AG08396 (cell line): Measurements from ENCODE around the gene ISCA2.

Experiments
- DNase-seq: peaks from one replicate; pipeline ENCODE4 v3.0.0; 2012; ENCODE audit warnings: low spot score, mixed read lengths

Gene ISCA2

GRCh38 chr14:74508844-74509428, 15.4 kb downstream of the ISCA2 start:
- DNase-seq, result no peak

DNA sequence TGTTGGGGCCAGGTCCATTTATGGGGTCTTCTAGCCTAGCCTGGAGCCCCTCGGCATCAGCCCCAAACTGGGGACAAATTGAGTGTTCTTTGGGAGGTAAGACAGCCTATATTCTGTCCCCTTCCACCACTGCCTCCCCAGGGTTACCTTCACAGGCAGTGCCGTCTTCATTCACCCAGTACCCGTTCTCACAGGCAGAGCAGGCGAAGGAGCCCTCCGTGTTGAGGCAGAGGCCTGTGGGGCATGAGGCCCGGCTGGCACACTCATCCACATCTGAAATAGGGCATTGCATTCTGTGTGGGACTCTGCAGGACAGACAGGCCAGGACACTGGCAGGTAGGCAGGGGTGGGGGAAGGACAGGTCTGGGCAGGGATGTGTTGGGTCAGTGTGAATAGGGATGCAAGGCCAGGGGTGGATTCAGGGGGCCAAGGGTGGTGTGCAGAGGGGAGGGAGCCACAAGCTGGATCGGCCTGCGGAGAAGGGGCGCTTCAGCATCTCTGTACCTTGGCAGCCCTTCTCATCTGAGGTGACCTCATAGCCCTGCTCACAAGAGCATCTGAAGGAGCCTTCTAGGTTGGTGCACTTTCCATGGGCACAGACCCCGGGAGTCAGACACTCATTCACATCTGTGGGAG, 16.1 kb downstream of the ISCA2 start:
- no peak for DNase-seq

DNA sequence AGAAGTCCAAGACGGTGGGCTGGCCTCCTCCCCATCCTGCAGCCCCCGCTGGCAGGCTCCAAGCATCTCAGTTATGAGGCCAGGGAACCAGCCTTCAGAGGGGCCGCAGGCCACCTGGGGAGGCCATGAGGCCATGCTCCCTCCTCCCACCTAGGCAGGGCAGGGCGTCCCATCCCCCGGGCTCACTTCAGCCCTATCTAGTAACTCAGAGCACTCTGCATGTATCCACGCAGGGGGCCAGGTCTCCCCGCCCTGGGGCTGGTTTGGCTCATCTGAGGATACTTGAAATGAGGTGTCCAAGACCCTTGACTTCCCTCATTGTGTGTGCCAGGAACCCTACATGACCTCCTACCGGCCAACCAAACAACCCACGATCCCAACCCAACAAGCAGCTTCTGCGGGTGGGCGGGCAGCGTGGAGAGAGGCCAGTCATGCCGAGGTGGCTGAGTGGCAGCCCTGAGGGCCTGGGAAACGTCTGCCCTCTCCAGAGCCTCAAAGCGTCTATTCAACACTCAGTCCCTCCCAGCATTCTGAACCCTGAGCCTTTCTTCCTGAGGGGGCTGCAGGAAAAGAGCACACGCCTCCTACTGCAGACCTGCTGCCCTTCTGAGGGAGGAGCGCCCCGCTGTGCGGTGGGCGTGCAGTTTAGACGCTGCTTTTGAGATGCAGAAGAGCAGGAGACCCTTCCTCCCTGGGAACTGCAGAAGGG, 16.8 kb downstream of the ISCA2 start:
- DNase-seq, result no peak

GRCh38 chr14:74510959-74511409, 17.4 kb downstream of the ISCA2 start:
- peak; percentile 66 for DNase-seq

DNA sequence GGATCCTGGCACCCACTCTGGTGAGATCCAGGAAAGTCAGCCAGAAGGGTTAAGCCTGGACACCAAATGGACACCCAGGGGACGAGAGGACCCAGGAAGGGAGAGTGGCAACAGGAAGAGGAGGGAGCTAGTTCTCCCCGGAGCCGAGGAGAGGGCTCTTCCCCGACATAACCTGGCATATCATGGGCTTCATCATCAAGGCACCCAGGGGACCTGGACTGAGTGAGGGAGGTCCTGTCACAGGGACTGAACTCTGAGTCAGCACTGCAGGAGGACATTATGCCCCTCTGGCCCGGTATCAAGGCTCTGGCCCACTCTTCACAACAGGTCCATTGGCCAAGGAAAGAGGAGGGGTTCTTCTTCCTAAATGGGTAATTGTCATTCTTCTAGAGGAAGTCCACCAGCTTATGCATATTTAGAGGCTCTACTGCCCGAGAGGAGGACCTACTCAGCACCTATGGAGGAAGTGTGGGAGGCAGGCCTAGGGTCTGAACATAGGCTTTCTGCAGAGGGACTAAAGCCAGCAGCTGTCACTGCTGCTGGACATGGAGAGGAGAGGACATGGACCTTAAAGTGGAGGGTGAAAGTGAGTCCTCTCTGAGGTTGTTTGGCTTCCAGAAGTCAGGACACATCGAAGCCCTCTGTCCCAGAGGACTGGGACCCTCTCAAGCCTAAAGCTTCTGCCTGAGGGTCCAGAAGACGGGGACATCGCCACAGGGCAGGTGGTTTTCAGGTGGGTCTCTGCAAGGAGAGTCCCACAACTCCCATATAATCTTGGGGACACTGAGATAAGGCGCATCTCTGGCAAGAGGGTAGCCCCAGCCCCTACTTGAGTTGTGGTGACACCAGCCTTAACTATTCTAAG, 18.6 kb downstream of the ISCA2 start:
- no peak for DNase-seq

DNA sequence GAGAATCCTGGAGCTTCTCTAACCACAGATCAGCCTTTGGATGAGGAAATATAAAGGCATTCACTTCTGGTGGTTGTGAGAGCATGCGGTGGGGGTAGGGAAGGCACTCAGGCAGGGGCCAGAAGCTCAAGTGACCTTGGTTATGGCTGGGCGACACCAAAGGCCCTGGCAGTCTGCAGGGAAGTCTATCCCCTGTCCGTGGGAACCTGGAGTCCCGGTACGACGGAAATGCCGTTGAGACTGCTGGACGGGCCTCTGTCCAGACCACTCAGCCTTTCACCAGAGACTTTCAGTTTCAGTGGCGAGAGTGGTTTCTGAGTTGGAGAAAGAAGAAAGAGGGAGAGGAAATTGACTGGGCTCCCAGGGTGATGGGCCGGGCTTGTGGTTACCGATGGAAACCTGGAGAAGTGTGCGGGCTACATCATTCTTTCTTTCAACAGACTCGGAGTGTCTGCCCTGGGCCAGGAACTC, 20.9 kb downstream of the ISCA2 start:
- peak; percentile 67 for DNase-seq

GRCh38 chr14:74515891-74516412, 22.4 kb downstream of the ISCA2 start:
- no peak for DNase-seq

- peak; percentile 67 for DNase-seq
These were observed 23.0 kb downstream of the ISCA2 start for GRCh38 chr14:74516451-74517160.

- DNase-seq, result no peak
These were observed 24.2 kb downstream of the ISCA2 start for GRCh38 chr14:74517731-74518130.

- DNase-seq, result no peak
These were observed 24.7 kb downstream of the ISCA2 start for GRCh38 chr14:74518221-74518620.

DNA sequence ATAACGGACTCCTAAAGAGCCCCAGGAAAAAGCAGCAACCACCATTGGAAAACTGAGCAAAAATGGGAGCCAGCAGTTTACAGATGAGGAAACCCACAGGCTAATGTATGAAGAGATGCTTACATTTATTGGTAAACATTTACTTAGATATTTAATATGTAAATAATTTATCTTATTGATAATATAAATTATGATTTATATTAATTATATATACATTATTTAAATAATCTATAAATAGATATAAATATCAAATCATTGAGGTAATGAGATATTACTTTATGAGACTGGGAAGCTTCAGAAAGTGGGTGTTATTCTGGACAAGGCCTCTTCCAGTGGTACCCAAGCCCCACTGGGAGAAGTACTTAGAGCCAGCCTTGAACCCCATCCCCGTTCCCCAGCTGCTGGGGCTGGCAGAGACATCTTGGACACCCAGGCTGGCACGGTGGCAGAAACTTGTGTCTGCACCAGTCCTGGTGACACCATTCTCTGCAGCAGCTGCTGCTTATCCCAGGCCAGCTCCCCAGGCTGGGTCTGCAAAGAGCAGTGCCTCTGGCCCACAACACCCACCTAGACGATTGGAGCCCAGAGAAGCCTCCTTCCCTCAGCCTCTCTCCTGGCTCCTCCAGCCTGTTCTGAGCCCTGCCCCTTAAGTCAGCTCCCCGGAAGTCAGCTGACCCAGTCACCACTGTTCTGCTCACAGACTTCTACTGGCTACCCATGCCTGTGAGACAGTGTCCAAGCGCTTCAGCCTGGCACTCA, 25.9 kb downstream of the ISCA2 start:
- peak; percentile 24 for DNase-seq

GRCh38 chr14:74521756-74522155, 28.2 kb downstream of the ISCA2 start:
- DNase-seq, result no peak

DNA sequence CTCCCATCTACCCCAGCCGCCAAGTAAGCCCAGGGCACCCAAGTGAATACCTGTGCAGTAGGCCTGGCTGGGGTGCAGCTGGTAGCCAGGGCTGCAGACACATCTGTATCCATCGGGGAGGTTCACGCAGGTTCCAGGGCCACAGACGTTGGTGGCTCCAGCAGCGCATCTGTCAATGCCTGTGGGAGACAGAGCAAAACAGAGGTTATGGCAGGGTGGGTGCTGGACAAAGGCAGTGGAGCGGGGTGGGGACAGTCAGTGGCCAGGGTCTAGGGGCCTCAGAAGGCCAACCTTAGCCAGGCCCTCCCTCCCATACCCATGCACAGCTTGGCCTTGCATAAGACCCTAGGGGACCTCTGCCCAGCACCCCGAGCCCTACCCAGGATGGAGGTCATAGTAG, 29.2 kb downstream of the ISCA2 start:
- DNase-seq, result no peak

GRCh38 chr14:74524076-74524811, 30.7 kb downstream of the ISCA2 start:
- peak; percentile 62 for DNase-seq

DNA sequence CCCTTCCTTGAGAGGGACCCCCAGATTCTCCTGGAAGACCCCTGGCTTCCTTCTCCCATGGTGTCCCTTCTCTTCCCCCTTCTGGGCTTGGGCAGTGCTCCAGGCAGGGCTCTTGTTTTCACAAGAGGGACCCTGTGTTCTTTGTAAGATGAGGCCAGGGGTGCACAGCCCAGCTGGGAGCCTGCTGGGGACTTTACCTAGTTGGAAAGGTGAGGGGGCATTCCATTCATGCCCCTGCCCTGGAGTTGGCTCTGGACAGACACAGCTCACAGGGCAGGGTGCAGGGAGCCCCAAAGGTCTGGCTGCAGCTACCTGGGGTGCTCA, 31.2 kb downstream of the ISCA2 start:
- no peak for DNase-seq

- DNase-seq, result no peak
These were observed 31.8 kb downstream of the ISCA2 start for GRCh38 chr14:74525361-74525851.

DNA sequence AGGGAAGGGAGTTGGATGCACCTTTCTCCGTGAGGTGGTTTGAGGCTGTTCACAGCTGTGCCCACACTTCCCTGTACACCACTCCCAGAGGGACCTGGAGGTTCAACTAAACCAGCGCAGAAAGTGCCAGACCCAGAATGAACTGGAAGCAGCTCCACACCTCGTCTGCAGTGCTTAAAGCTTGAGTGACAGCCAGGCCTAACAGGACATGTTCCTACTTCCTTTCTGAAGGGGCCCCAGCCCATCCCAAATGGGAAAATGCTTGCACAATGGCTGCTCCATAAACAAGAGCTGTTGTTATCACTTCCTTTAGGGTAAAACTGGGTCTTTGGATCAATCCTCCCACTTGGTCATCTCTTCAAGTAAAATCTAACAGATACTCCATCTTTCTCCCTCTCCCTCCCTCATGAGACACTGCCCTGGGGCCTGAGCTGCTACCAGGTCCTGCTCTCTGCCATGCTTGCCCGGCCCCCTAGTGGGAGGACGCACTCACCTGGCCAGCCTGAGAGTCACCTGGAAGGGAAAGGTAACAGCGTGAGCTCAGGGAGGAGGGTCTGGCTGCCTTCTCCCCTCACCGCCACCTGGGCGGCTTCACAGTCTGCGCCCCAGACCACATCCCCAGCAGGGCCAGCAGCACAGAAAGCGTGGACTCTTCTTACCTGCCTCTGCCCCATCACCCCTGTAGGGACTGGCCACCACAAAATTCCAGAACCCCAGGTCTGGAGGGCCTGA, 33.5 kb downstream of the ISCA2 start:
- DNase-seq, result no peak

DNA sequence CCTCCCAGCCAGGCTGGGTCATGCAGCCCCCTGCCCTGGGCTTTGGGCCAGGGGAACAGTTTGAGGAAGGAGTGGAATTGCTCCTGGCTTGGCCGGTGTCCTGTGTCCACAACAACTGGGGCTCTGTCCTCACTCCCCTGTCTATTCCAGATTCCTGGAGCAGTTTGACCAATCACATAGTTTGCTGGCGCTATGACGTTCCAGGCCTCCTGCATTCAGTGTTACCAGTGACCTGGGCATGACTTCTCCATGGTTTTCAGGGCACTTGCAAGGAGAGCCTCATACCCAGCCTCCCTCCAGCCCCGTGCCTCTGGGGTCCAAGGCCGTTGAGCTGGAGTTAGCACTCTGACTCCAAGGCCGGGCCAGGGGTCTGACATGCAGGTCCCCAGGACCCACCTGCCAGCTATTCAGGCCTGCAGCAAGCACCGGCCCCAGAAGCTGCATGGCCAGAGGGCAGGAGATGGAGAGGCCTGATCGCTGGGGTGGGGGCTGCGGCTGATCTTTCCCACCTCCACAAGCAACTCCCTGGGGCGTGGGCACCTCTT, 34.2 kb downstream of the ISCA2 start:
- DNase-seq, result no peak

DNA sequence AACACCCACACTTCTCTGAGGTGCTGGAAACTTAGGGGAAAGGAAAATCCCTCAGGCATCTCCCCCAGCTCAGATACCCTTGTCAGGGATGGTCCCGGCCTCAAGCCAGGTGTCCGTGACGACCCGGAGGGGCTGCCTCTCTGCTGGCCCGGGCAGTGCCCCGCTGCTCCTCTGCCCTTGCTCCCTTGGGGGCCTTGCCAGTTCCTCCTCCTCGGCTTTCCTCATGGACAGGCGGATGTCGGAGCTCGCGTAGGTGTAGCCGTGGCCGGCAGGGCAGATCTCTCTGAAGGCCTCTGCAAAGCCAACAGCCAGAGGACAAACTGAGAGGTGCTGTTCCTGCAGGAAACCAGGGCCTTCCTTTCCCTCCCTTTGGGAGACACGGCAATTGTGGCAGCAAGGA, 34.8 kb downstream of the ISCA2 start:
- DNase-seq, result no peak
